Endothelial cell of umbilical vein (primary cell): Measurements from ENCODE around the gene KTN1.

Source experiments
- GATA2 ChIP-seq: IDR thresholded peaks from 2 replicates; pipeline ENCODE4 v1.7.0; 2011; ENCODE audit warnings: low read depth, mild to moderate bottlenecking, moderate library complexity, mixed read lengths, low read length; ENCODE audit not compliant: insufficient read length, insufficient read depth
- TF ChIP-seq, protein P1 (sequence below), 2 donors: IDR thresholded peaks; 1 replicate in 1 of 2; 2 replicates in 1 of 2; pipeline ENCODE4 v1.5.1; 2011; ENCODE audit warnings: low read length in 2 of 2, mild to moderate bottlenecking in 2 of 2, moderate library complexity in 2 of 2, control low read depth in 1 of 2, inconsistent platforms in 1 of 2, low read depth in 1 of 2; ENCODE audit not compliant: insufficient read depth in 1 of 2; ENCODE audit errors: extremely low read depth in 1 of 2

GRCh38 chr14:55731311-55731872 lies 151.4 kb downstream of the KTN1 start:
- TF ChIP-seq, protein P1, sequence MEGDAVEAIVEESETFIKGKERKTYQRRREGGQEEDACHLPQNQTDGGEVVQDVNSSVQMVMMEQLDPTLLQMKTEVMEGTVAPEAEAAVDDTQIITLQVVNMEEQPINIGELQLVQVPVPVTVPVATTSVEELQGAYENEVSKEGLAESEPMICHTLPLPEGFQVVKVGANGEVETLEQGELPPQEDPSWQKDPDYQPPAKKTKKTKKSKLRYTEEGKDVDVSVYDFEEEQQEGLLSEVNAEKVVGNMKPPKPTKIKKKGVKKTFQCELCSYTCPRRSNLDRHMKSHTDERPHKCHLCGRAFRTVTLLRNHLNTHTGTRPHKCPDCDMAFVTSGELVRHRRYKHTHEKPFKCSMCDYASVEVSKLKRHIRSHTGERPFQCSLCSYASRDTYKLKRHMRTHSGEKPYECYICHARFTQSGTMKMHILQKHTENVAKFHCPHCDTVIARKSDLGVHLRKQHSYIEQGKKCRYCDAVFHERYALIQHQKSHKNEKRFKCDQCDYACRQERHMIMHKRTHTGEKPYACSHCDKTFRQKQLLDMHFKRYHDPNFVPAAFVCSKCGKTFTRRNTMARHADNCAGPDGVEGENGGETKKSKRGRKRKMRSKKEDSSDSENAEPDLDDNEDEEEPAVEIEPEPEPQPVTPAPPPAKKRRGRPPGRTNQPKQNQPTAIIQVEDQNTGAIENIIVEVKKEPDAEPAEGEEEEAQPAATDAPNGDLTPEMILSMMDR (IDR thresholded peaks at IDR 0.05; ENCODE audit: extremely low read depth in 1 of 2, insufficient read depth in 1 of 2, low read depth in 1 of 2, low read length in 2 of 2), result no peak
- no peak for TF ChIP-seq GATA2
